Activated T-cell treated with anti-CD3 and anti-CD28 coated beads, Interleukin-2, amount 50 U/mL, for 48 hours (primary cell): ENCODE data around the gene SLC39A12.

Experiments
- DNase-seq, 2 experiments: peaks; one replicate each; pipeline ENCODE4 v3.0.0-alpha.2; 2020

The SLC39A12 gene

DNA sequence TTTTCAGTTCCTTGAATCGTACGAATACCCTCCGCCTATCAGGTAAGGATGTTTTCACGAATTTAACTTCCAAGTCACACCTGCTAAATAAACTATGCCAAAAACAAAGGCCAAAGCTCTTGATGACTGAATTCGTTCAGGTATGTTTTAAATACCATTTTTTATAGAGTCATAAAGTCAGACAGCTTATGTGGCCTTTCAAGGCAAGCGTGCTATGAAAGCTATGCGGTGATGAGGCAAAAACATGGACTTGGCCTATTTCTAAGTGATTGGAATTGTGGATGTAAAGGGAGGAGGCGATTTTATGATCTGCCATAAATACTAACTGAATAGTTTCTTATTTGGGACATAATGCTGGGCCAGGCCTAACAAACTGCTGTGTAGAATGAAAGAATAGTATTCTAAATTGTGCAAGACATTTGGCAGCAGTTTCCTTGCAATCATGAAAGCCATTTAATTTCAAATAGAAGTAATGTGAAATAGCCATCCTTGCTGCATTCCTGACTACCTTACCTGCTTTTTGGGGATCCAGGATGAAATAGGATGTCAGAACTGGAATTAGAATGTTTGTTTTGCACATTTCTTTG, 14.0 kb downstream of the SLC39A12 start:
- DNase-seq: no peak

- DNase-seq: no peak
These were observed 22.8 kb downstream of the SLC39A12 start for GRCh38 chr10:17974505-17974904.

GRCh38 chr10:17980846-17981565, 29.3 kb downstream of the SLC39A12 start:
- no peak for DNase-seq

DNA sequence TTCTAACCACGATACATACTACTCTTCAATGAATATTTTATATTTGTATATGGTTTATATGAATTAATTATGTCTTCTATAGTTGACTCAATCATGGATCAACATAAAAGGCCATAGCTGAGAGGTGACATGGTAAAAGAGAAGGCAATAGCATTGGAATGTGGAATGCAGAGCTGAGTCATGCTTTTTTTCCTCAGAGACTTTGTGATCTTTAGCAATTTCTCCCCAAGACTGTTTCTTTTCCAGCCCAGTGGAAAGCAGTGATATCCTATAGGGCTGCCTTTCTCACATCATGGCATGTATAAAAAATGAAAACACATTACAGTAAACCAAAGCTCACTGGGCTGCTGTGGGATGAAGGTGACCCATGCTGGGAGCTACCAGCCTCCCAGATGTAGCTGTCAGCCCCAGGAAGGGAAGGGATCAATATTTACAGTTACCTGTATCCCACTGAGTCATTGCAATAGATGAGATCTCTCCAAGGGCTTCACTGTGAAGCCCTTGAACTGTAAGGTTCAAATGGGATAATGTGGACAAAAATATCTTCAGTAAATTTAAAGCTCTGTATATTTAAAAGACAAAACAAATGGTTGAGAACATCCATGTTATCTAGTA, 30.2 kb downstream of the SLC39A12 start:
- no peak for DNase-seq

DNA sequence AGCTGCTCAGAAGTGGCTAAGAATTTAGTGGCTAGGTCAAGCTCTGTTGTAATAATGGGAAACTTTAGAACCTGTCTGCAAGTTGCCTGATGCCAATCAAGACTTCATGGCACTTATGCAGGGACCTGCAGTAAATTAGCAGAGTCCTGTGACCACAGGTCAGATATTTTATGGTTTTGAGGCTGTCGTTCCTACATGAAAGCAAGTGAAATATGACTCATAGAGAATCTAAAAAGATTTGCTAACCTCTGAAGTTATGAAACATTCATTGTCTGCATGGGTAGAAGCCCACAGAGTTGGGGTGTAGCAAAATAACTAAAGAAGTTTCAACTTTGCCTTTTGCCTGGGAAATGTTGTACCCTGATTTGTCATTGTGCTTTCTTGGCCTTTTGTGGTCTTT, 32.3 kb downstream of the SLC39A12 start:
- no peak for DNase-seq

GRCh38 chr10:17984563-17984962, 32.8 kb downstream of the SLC39A12 start:
- no peak for DNase-seq

GRCh38 chr10:17989908-17990767, 38.4 kb downstream of the SLC39A12 start:
- DNase-seq: no peak

GRCh38 chr10:17992266-17992665, 40.5 kb downstream of the SLC39A12 start:
- no peak for DNase-seq

- no peak for DNase-seq
These were observed 41.6 kb downstream of the SLC39A12 start for GRCh38 chr10:17993361-17993760.

DNA sequence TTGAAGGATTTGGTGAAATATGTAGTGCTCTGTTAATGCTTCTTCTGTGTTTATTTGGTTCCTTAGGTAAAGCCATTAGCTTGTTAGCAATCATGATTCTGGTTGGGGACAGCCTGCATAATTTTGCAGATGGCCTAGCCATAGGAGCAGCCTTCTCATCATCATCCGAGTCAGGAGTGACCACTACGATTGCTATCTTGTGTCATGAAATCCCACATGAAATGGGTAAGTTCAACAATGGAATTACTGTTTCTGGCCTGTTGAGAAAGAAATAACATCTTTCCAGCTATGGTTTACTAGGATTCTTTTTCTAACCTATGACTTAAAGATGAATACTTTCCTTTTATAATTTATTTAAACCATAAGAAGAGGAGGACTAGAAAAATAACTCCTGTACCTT, 48.9 kb downstream of the SLC39A12 start:
- no peak for DNase-seq

DNA sequence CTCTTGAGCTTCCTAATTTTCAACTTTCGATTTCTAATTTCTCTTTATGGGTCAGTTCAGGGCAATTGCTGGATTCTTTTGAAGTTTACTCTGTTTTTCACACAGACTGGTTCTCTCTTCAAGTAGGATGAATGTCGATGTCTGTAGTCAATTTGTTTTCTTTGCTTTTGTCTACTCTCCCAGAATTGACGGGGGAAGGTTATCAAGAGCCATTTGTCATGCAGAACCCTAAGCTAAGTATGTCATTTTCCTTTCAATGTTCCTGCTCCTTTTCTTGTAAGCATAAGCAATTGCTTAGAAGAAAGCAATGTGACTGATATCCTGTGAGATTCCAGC, 53.7 kb downstream of the SLC39A12 start:
- no peak for DNase-seq

DNA sequence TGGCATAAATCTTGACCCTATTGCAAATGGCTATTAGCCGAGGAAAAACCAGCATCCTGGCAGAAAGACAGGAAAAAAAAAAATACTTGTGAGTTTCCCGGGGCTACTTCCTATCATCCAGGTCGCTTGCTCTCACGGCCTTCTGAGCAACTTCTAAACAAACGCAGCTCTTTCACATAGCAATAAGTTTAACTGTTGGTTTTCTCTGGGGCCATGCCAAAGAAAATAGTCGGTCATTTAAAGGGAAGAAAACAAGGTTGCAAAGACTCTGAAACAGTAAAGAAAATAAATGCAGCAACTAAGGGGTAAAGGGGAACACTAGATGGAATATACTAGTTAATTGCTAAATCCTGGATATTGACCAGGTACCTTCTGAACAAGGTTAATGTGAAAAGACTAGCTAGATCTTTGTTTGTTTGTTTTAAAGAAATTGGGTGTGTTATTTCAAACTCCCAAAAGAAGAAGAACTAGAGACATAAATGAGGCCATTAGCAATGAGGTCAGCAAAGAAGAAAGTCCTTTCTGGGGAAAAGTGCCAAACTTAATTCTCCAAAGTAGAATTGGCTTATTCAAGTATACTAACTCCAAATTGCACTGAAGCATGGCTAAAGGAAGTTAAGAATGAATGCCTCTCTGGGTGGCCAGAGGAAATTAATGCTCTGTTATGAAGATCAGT, 54.2 kb downstream of the SLC39A12 start:
- no peak for DNase-seq

GRCh38 chr10:18008986-18009385, 57.3 kb downstream of the SLC39A12 start:
- no peak for DNase-seq

DNA sequence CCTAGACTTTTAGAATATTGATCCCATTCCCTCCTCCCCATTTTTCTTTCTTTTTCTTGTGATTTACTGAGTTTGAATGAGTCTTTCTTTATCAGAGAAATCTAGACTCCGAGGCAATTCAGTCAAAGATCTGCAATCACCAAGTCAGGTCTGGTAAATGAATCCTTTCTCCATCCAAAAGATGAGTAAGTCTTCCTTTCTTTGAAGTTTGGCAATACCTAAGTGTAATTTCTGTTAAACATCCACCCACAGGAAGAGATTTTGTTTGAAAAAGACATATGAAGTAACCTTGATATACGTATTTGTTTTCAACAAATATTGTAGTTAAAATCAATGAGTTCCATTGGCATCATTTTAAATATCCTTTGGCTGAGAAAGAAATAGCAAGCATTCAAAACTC, 58.3 kb downstream of the SLC39A12 start:
- DNase-seq: no peak

DNA sequence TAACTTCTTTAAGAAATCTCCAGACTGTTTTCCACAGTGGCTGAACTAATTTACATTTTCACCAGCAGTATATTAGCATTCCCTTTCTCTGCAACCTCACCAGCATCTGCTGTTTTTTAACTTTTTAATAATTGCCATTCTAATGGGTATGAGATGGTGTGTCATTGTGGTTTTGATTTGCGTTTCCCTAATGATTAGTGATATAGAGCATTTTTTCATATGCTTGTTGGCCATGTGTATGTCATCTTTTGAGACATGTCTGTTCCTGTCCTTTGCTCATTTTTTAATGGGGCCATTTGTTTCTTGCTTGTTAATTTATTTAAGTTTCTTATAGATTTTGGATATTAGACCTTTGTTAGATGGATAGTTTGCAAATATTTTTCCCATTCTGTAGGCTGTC, 68.8 kb downstream of the SLC39A12 start:
- no peak for DNase-seq

- DNase-seq: no peak
These were observed 70.2 kb downstream of the SLC39A12 start for GRCh38 chr10:18021725-18022480.

GRCh38 chr10:18043148-18044006, 91.7 kb downstream of the SLC39A12 start:
- DNase-seq: no peak

GRCh38 chr10:18044976-18045720, 93.4 kb downstream of the SLC39A12 start:
- DNase-seq: no peak

- no peak for DNase-seq
These were observed 104.9 kb downstream of the SLC39A12 start for GRCh38 chr10:18056583-18056982.

DNA sequence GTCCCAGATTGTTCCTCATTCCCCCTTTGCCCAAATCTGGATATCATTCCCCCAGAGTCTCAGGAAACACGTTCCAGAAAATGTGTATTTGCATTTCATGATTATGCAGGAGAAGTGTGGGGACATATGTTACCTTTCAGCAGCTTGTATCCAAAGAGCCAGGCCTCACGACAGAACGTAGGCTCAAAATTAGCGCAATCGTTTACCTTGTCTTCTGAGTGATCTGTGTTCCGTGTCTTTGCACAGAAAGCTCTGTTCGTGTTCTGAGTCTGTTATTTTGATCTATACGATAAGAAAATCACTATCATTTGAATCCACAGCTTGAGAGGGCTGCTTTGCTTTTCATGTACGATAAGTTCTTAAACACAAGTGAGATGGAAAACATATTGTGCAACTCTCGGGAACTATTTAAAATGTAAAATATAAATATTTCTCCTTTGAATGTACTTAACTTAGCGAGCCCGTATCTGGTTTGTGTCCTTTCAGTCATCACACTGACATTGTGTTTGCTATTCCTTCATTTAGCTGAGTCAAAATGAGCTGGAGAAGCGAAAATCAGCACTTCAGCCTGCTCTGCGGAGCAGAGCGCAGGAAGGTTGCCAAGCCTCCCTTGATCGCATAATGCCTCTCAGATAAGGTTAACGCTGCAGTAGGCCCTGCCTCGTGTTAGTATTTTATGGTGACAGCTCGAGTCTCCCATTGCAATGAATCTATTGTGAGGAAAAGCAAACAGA, 108.3 kb downstream of the SLC39A12 start:
- DNase-seq: no peak
